HG02852 (cell line): ENCODE data around the gene SLCO2A1.

Experiments
- ATAC-seq: cut with Tn5 transposase; IDR thresholded peaks from one replicate; pipeline ENCODE4 v1.9.1; 2021; ENCODE audit warnings: mild to moderate bottlenecking, moderate library complexity; ENCODE audit not compliant: unreplicated experiment

SLCO2A1 gene

DNA sequence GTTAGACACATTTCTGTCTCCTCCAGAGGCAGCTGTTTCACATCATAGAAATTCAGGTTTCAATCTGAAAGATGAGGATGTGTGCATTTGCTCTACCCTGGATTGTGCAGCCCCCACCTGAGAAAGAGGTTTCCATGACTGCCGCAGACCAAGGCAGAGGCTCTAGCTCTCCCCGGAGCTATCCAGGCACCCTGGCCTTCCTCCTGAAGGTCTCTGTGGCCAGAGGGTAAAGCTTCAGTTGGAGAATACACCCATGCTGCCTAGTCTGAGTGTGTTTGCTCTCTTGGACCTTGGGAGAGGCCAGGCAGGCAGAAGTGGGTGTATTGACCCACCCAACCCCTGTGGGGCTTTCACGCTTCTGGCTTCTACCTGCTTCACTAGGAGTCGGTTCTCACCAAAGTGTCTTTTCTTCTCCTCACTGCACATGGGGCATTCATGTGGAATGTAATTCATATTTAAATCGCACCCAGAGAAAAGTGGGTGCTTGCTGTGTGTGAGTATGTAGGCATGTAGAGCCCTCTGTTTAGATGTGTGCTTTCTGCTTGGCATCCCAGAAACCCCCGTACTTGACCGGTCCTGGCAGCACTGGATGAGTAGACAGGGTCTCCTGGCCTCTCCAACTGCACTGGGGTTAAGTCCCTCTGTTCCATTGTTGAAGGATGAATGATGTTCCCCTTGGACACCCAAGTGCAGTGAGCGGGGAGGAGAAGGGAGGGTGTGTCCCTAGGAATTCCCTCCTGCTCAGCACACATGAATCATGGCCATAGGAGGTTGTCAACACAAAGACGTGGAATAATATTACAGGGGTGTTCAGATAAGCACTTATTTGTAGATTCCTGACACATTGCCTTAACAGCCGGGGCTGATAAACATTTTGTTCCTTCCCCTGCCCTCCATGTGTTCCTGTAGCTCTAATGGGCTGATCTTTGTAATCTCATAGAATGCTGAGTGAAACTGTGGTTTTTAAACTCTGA is 113.8 kb downstream of the SLCO2A1 start:
- no peak for ATAC-seq

DNA sequence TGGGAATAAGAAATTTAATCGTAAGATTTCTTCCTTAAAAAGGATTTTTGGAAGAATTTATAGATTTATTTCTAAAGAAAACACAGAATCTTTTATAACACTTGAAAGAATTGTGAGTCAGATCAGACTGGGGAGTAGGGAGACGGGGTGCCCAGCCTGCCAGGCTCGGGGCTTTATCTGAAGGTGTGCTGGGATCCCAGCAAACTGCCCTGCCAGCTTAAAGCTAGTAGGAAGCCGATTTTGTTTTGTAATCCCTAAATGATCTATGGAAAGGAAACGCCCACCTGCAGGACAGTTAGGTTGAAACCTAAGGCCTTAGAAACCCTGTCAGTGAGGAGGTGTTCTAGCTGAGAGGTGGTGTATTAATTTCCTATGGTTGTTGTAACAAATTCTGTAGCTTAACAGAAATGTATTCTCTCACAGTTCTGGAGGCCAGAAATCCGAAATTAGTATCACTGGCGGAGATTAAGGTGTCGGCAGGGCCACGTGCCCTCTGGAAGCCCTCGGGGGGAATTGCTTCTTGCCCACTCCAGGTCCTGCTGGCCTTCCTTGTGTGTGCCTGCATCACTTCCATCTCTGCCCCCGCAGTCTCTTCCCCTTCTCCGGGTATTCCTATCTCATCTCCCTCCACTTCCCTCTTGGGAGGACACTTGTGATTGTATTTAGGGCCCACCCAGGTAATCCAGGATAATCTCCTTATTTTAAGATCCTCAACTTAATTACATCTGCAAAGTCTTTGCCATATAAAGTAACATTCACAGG is 114.7 kb downstream of the SLCO2A1 start:
- ATAC-seq, result no peak

- no peak for ATAC-seq
These were observed 119.3 kb downstream of the SLCO2A1 start for GRCh38 chr3:133910422-133910821.

DNA sequence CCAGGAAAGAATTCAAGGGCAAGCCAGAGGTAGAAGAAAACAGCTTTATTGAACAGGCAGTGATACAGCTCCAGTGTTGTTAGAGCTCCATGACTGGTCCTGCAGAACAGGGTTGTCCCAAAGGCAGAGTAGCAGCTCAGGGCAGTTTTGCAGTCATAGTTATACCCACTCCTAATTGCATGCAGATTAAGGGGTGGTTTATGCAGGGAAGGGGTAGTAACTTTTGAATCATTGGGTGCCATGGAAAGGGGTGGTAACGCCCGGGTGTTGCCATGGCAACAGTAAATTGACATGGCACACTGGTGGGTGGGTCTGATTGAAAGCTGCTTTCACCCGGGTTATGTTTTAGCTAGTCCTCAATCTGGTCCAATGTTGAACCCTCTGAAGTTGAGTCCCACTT is 124.3 kb downstream of the SLCO2A1 start:
- ATAC-seq, result no peak

GRCh38 chr3:133901847-133902246 is 127.9 kb downstream of the SLCO2A1 start:
- ATAC-seq, result no peak

GRCh38 chr3:133901083-133901482 is 128.6 kb downstream of the SLCO2A1 start:
- ATAC-seq, result no peak

DNA sequence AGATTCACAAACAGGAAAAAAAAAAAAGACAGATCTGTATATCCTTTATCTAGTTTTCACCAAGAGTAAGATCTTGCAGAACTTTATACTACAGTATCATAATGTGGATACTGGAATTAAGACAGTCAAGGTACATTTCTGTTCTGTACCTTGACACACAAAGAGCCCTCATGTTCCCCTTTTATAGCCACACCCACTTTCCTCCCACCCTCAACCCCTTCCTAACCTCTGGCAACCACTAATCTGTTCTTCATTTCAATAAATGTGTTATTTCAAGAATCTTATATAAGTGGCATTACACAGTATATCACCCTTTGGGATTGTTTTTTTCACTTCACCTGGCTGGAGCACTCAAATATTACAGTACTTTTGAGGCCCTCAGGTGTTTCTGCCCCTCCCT is 130.4 kb downstream of the SLCO2A1 start:
- no peak for ATAC-seq

DNA sequence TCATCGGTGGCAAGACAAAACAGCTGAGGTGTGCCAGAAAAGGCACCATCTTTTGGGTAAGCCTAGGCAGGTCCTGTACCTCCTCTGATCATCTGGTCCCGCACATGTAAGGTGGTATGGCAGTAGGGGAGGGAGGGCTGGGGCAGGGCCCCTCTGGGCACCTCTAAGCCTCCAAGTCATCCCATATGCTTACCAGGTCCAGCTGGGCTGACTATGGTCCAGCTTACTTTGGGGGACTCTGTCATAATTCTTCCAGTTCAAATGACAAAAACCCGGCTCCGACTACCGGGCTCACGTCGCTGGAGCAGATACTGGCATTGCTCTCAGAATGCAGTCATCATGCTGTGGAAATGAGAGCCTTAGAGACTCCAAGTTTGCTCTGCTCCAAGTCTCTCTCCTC is 132.2 kb downstream of the SLCO2A1 start:
- ATAC-seq, result no peak

- no peak for ATAC-seq
These were observed 133.5 kb downstream of the SLCO2A1 start for GRCh38 chr3:133896002-133896761.

- no peak for ATAC-seq
These were observed 134.3 kb downstream of the SLCO2A1 start, which contains the start of gene RAB6B for GRCh38 chr3:133895208-133896001. Gene RAB6B (minus strand): TSS chr3:133895882. CDS start chr3:133895466, 416 bp downstream.

DNA sequence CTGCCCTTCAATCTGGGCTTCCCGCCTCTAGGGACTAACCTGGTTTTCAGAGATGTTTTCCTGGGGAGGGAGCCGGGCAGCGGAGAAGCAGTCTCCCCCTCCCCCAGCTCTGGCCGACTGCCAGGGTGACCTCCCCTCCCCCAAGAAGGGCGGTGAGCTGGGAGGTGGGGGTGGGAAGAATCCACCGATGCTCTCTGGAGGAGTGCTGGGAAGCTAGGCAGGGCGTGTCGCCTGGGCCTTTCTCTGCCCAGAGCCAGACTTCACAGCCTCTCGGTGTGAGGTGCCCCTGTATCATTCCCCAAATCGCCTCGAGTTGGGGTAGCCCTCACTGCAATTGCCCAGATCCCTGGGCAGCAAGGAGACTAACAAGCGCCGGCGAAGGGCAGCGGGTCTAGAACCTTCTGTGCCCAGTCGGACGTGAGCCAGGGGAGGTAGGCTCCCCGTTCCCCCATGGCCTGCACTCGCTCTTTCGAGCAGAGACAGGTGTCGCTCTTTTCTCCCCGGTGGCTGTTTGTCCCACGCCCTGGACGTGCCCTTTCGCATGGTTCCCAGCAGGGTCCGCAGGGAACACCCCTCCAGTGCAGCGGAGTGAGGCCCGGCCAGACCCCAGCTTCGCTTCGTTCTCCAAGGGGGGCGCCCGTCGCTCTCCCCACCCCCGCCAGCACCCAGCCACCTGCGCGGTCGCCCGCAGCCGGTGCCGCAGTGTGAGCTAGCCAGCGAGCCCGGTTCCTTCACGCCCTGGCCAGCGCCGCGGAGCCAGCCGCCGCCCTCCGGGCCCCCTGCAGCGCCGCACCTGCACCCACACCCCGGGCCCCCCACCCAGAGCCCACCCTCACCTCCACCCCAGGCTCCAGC is 135.1 kb downstream of the SLCO2A1 start:
- ATAC-seq, result no peak

- no peak for ATAC-seq
These were observed 135.9 kb downstream of the SLCO2A1 start for GRCh38 chr3:133893683-133894352.

DNA sequence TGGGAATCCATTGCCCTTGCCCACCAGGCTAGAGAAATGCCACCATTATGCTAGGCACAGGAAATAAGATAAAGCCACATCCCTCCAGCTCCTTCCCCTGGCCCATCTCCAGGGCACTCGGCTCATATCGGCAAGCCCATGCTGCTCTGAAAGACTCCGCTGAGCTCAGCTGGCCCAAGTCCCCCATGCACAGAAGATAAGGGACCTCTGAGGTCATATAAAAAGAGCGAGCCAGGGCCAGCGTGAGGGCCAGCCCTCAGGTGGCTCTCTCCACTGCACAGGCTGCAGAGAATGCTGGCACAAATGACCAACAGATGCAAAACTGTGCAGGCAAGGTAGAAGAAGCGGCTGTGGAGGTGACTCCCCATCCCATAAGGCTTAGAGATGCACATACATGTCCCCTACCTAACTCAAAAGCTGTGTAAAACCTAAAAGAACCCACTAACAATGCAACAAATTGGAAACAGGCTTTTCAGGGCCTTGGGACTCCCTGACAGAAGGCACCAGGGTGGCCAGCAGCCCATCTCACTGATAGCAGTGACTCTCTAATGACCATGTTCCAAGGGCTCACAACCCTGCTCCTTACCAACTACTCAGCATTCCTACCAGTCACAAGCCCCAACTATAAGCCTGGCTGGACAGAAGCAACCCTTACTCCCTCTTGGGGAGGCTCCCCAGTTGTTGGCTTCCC is 137.0 kb downstream of the SLCO2A1 start:
- no peak for ATAC-seq

DNA sequence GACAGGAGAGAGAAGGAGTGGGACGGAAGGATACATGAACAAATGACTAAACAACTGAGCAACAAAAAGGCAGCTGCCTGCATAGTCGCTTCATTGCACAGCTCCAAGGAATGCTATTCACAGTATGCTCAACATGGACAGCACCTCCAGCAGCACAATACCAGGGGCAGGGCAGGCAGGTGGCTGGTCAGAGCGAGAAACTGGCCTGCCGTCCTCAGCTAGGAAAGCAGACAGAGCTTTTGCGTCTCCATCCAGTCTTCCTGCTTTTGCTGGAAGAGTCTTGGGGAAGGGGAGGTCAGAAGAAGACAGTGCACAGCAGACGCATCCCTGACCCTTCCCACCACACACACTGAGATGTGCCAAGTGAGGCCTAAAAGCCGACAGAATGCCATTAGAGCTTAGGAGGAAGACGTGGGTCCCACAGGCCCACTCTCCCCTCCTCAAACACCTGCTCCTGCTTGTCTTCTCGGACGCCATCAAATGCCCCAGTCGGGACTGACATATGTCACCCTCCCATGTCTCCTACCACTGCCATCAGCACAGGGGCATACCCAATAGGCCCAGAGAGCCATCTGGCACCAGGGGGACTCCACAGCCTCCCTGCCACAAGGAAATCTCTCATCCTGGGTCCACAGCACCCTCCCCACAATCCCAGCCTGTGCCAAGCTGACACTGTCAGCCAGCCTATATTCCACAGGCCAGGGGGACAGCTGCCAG is 137.9 kb downstream of the SLCO2A1 start:
- no peak for ATAC-seq

DNA sequence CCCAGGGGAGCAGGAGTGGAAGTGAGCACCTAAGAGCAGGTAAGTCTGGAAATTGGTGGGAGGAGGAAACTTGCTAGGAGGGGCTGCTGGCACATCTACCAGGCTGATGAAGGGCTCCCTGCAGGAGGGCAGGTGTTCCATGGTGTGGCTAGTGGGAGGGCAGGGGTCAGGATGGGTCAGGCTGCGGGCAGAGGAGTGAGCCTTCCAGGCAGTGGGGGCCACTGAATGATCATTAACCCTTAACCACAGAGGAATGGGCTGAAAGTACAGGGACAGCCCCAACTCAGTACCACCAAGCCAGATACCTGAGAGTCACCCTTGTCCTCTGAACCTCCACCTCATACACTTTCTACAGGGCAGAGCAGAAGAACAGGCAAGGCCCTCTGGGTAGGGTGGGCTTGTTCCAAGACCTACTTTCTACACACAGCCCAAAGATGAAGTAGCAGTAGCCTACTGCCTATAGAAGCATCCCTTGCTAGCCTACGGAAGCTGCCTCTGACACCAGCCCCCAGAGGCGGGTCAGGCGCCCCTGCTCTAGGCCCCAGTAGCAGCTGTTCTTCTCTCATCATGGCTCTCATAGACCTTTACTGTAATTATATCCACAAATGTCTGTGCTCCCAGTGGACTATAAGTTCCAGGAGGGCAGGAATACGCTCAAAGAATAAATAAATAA is 138.6 kb downstream of the SLCO2A1 start:
- ATAC-seq, result no peak

DNA sequence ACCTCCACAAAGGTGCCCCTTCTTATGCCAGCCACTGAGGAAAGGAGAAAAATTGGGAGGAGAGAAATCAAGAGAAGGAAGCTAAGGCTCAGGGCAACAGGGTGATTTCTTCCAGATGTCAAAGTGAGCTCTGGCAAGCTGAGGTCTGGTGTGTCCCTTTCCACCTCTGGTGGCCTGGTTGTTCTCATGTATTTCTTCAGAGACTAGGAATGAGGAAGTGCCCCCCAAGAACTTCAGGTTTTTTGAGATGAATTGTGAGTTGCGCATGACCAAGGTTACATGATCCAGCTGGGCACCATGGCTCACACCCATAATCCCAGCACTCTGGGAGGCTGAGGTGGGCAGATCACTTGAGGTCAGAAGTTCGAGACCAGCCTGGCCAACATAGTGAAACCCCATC is 139.7 kb downstream of the SLCO2A1 start:
- no peak for ATAC-seq

- ATAC-seq, result no peak
These were observed 140.9 kb downstream of the SLCO2A1 start for GRCh38 chr3:133888726-133889340.
